Measurements from ENCODE around the gene KCNQ1OT1.

The KCNQ1OT1 gene

DNA sequence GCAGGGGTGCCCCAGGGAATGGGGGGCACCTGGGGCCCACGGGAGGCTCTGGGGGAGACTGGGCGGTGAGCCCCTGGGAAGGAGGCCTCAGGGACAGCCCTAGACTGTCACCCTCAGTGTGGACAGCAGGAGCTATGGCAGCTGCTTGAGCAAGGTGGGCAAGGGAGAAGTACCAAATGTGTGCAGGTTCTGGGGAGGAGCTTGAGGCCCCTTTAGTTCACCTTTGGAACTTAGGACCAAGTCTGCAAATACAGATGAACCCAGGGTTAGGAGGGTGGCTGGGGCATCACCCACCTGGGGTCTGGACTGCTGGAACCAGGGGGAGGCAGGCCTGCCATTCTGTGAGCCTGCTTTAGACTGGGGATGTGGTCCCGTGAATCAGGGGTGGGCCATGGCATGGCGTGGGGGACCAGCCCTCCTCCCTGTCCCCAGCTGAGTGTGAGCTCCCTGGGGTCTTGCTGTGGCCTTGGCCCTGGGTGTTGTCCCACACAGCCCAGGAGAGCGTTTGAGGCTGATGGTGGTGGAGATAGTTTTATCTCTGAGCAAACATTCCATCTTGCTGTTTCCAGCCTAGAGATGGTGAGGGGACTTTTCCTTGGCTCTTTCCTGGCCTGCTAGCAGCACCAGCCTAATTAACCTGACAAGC lies 132.6 kb downstream of the KCNQ1OT1 start:
- peak; percentile 9 for DNase-seq

DNA sequence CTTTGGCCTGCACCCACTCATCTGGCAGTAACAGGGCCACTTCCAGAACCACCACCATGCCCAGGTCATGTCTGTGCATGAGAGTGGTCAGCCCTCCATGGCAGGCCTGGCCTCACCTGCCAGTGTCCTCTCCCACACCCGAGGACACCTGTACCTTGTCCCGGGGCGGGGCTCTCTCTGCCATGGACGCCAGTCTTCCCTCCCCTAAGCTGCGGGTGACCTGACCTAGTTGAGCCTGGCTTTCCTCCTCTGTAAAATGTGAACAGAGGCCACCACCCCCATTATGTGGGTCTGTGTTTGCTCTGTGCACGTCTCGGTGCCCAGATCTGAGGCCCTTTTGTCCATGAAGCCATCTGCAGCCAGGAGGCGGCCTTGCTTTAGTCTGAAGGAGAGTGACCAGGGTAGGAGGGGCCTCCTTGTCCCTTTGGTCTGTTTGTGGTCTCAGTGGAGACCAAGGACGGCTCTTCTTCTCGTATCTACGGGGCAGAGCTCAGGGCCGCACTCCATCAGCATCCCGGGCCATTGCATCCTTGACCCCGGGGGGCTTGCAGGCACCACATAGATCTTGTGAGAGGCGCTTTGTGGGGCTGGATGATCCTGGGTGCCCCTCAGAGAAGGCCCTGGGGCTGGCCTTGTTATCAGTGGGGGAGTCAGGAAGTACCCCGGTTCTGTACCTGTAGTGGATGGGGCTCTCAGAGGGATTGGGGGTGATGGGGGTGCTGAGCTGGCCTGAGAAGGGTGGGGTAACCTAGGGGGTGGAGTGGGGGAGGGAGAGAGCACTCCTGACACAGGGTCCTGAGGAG lies 133.4 kb downstream of the KCNQ1OT1 start:
- DNase-seq = peak; percentile 17

DNA sequence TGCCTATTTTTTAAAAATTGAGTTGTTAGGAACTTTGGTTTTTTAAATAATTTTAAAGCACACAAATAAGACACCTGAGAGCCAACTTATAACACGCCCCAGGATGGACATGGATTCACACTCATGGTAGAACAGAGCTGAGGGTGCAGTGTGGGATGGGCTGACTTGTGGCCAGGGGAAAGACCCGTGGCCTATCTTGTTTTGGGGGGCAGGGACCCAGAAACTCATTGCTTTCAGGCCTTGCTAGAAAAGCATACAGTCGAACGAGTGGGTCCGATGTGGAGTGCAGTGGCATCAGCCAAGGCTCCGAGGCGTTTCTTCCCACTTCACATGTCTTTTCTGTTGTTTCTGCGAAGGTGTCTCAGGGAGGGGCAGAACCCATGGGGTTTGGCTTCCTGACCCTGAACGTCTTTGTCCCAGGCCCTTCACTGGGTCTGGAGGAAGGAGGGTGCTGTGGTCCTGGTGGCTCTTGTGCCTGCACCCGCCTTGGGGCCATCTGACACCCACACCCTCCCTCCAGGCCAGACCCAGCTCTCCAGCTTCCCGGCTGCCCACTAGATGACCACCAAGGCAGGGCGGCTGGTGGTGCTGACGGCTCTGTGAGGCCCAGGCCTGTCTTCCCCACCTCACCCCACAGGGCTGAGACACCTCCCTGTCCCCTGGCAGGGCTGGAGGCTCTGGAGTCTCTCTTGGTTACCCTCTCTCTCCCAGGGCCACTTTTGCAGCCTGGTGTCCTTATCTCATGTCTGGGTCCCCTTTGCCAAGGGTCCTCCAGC lies 134.2 kb downstream of the KCNQ1OT1 start:
- DNase-seq = peak; percentile 5

DNA sequence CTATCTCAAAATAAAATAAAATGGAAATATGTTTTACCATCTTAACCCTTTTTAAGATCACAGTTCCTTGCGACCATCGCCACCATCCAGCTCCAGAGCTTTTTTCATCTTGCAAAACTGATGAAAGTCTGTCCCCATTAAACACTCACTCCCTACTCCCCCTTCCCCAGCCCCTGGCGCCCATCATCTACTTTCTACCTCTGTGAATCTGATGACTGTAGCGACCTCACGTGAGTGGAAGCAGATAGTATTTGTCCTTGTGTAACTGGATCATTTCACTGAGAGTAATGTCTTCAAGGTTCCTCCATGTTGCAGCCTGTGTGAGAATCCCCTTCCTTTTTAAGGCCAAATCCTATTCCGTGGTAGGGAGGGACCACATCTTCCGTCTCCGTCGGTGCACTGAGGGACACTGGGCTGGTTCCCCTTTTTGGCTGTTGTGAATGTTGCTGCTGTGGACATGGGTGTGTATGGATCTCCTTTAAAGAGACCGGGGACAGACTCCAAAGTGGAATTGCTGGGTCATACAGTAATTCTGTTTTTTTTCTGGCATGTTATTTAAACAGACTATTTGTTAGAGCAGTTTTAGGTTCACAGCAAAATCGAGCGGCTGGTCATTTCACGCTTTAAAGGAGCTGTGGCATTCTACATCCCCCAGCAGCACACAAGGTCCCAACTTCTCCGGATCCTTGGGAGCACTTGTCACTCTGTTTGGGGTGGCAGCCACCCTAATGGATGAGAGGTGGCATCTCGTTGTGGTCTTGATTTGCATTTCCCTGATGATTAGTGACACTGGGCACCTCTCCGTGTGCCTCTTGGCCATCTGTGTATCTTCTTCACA lies 135.0 kb downstream of the KCNQ1OT1 start:
- DNase-seq = peak; percentile 13

DNA sequence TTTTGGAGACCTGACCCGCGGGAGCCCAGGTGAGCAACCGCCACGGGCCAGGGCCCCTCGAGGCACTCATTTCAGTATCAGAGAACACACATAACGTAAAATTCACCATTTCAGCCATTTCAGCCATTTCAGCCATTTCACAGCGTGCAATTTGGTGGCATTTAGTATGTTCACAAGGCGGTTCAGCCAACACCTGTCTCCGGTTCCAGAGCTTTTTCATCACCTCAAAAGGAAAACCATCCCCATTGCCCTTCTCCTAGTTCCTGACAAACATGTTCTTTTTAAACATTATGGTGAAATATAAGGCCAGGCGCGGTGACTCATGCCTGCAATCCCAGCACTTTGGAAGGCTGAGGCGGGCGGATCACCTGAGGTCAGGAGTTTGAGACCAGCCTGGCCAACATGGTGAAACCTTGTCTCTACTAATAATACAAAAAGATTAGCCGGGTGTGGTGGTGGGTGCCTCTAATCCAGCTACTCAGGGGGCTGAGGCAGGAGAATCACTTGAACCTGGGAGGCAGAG lies 135.7 kb downstream of the KCNQ1OT1 start:
- peak; percentile 5 for DNase-seq

DNA sequence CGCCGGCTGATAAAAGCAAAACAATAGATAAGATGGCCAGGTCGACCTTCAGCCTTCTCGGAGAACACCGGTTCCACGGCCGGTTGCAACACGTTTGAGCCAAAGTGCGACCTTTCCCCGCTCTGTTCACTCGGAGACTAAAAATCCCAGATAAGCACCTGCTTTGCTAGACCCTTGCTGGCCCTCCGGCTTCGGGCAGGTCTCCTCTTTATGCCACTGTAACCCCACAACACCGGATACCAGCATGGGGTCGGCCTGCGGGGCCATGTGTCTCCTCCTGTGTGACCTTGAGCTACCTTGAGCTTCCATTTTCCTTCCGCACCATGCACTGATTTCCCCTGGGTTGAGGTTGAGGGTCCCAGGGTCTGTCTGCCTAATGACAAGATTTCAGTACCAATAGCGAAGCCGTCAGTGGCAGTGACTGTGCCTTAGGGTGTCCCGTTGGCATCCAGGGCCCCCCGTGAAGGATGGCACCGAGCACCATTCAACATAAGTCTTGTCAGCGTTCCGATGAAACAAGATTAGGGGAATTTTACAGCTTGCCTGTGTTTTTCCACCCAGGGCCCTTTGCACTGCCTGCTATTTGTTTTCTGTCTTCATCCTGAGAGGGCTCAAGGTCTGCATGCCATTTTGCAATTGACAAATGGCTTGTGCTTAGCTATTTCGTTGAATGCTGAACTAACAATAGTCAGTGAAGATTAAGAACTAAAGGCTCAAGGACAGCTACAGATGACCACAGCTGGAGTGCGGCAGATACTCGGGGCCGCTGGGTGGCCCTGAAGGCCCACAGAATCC lies 136.4 kb downstream of the KCNQ1OT1 start:
- DNase-seq = peak; percentile 12

DNA sequence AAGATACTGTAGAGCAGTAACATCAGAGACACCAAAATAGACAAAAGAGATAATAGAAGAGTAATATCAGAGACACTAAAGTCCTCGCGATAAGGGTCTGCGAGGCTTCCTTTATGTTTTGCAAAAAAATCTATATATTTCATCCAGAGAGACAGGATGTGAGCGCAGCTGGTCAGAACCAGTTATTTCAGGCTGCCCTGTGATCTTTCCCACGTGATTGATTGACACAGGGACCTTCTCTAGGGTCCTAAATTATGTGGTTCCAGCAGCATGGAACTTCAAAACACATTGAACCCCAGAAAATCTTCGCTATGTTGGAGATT lies 136.9 kb downstream of the KCNQ1OT1 start:
- DNase-seq = peak; percentile 2

DNA sequence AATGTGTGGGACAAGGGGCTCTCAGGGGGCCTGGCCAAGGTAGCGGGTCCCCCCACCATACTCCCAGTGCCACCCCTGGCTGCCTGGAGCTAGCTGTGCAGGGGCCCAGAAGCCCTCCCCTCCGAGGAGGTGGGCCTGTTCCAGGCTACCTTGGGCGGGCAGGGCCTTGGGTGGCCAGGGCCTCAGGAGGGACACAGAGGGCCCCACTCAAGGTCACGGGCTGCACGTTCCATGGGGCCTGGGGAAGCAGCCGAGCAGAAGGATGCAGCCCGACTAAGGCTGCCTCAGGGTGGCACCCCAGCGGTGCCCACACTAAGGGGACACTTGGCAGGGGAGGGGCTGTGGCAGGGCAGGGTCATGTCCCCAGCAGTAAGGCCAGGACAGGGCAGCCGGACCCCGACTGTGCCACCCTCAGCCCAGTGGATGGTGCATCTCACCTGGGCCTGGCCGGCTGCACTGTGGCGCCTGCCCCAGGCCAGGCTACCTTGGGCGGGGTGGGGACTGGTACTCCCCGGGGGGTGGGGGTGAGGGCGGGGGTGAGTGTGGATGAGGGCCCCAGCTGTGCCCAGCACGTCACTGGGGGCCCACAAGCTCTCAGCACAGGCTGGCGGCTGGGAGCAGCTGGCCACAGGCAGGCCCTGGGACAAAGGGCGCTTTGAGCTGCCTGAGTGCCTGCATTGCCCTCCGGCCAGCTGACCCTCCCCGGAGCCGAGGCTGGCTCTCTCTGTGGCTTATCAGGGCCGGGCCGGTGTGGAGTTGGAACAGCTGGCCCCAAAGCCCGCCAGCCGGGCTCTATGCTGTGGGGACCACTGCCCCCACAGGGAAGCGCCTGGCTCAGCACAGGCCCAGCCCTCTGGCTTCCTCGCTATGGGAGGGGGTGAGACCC lies 137.9 kb downstream of the KCNQ1OT1 start:
- peak; percentile 66 for DNase-seq

DNA sequence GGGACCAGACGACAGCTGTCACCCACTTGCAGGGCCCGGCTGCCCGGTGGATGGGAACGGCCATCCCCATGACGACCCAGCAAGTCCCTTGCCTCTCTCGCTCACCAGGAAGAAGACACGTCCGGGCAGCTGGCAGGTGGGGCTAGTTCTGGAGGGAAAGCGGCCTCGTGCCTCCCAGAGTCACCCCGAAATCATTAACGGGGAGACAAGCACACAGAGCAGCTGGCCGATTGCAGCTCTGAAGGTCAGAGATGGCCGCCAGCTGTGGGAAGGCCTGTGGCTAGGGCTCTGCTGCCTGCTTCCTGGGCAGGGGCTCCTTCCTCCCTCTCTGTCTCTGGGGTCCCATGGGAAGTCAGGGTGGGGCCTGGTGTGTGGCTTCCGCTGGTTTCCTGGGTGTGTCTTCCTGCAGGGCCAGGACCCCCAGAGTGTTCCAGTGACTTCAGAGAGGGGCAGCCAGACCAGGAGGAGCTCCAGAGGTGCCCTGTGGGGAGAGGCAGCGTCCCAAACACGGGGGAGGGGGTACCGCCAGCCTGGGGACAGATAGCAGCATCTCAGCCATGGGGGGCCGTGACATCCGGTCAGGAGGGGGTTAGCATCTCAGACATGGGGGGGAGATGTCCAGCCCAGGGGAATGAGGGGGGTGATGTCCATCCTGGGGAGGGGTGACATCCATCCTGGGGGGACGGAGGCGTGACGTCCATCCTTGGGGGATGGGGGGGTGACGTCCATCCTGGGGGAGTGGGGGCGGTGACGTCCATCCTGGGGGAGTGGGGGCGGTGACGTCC lies 140.1 kb downstream of the KCNQ1OT1 start:
- peak; percentile 20 for DNase-seq

DNA sequence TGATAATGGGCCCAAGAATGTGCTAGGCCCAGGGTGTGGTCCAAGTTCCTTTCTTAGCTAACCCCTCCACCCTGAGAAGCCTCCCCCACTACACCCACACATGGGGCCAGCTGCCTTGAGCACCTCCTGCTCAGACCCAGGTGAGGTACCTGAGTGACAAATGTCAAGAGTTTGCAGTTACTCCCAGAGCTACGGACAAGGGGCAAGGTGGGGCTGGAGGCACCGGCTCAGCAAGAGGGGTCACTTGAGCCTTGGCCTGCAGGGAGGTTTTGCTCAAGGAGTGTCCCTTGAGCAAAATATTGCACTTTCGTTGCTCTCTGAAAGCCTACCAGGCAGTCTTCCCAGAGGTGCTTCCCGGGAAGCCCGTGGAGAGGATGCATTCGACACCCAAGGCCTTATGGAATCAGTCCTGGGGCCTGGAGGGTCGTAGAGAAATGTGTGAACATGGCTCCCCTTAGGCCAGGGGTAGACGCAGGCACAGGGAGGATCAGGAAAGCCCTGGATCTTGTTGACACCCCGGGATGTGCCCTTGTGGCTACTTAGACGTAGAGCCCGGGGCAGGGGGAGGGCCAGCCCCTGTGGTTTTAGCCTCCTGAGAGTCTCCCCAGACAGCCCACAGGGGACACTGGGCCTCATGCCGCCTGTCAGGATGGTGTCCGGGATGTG lies 140.8 kb downstream of the KCNQ1OT1 start:
- DNase-seq = peak; percentile 27

DNA sequence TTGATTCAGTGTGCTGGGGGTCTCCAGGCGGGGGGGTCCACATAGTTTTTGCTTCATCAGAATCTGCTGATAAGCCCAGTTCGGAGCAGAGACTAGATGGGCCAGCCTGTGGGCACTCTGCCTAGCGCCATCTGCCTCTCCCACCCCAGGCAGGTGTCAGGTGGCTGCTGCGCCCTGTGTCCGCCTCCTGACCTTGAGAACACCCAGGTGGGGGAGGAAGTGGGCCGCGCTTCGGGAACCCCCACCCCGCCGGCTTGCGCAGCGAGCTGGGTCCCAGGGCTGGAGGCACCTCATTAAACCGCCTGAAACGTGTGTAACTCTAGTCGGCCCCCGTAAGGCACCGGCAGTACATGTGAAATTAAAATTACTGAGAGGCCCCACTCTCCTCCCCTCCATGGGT lies 141.4 kb downstream of the KCNQ1OT1 start:
- DNase-seq = peak; percentile 21
